GM10266 (cell line): ENCODE results near the gene ACOD1.

Source experiments
- DNase-seq: peaks from one replicate; pipeline ENCODE4 v3.0.0; 2012; ENCODE audit errors: extremely low spot score
- TF ChIP-seq, protein P1 (sequence below): IDR thresholded peaks from 2 replicates; pipeline ENCODE4 v1.5.1; 2012; ENCODE audit warnings: mild to moderate bottlenecking, low read depth; ENCODE audit not compliant: control insufficient read depth, insufficient read depth; ENCODE audit errors: missing control alignments

ACOD1 gene

DNA sequence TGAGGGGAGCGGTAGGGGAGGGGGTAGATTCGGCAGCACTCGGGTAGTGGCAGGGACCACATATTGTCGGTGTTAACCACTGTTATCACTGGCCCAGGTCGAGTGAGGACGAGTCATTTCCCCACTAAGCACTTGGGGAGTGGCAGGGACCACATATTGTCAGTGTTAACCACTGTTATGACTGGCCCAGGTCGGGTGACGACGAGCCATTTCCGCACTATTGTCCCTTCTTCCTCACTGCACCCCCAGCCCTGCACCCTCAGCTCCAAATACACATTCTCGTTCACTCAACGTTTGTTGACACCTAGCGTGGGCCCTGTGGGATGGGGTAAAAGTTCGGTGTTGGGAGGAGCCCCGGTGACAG is 43.1 kb downstream of the ACOD1 start:
- peak; percentile 77 for DNase-seq
- TF ChIP-seq, protein P1, sequence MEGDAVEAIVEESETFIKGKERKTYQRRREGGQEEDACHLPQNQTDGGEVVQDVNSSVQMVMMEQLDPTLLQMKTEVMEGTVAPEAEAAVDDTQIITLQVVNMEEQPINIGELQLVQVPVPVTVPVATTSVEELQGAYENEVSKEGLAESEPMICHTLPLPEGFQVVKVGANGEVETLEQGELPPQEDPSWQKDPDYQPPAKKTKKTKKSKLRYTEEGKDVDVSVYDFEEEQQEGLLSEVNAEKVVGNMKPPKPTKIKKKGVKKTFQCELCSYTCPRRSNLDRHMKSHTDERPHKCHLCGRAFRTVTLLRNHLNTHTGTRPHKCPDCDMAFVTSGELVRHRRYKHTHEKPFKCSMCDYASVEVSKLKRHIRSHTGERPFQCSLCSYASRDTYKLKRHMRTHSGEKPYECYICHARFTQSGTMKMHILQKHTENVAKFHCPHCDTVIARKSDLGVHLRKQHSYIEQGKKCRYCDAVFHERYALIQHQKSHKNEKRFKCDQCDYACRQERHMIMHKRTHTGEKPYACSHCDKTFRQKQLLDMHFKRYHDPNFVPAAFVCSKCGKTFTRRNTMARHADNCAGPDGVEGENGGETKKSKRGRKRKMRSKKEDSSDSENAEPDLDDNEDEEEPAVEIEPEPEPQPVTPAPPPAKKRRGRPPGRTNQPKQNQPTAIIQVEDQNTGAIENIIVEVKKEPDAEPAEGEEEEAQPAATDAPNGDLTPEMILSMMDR = no peak

DNA sequence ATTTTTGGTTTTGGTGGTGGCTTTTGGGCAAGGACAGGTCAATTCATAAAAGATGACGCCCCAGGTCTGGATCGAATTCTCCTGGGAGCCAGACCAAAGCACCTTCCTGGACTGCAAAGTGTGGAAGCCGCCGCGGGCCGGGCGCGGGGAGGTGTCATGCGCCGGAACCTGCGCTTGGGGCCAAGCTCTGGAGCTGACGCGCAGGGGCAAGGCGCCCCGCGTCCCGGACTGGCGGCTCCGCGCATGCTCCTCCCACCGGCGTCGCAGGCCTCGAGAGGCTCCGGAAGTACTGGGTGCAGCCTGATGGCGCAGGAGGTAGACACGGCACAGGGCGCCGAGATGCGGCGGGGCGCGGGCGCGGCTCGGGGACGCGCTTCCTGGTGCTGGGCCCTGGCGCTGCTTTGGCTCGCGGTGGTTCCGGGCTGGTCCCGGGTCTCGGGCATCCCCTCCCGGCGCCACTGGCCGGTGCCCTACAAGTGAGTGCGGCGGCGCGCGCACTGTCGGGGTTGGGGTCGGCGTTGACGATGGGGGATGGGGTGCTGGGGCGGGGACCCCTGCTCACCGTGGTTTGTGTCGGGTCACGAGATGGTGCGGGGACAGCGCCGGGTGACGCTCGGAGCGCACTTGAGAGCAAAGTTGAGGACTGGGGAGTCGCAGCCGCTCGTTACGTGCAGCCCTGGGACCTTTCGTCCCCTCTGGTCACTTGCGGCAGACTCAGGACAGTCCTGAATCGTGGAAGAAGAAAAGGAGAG is 43.7 kb downstream of the ACOD1 start, which contains the start of gene CLN5:
Gene CLN5, plus strand, starts transcription at position 286 of the 752 bp plus-strand sequence. Its CDS starts 18 bp downstream, at position 304.
- peak; percentile 95 for DNase-seq

DNA sequence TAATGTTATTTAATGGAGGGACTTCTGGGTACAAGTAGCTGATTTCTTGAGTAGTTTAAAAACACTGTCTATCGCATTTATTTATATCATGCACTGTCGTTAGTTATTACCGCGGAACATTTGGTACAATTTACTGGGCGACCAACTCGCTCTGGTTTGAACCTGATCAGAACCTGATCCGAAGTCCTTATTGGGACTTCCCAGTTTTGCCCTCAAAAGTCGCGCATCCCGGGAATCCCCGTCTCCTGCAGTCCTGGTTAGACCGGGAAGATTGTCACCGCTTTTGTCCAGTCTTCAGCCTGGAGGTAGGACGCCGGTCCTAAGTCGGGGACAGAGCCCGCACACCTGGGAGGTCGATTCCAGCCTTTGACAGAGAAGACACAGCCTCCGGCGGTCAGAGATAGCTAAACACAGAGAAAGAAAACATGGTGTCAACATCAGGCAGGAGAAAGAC is 44.3 kb downstream of the ACOD1 start:
- TF ChIP-seq, protein P1 = no peak
- peak; percentile 29 for DNase-seq

More for the DNA sequence above, 43.7 kb downstream of the ACOD1 start, which contains the start of gene CLN5:
- TF ChIP-seq, protein P1 = no peak

DNA sequence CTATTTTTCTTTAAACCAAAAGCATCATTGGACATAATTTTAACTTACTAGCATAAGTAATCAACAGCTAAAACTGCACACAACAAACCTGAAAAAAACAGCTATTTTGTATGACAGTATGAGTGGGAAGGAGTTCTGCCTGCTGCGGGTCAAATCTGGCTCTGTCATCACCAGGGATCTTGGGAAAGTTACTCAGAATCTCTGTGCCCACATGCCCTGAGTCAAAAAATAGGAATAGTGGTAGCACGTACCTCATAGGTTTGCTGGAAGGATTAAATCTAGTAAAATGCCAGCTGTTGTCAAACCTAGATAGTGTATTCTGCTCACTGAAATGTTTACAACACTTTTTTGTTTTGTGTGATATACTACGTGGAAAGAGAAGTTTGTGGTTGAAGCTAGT is 44.7 kb downstream of the ACOD1 start:
- no peak for DNase-seq
- TF ChIP-seq, protein P1 = no peak

DNA sequence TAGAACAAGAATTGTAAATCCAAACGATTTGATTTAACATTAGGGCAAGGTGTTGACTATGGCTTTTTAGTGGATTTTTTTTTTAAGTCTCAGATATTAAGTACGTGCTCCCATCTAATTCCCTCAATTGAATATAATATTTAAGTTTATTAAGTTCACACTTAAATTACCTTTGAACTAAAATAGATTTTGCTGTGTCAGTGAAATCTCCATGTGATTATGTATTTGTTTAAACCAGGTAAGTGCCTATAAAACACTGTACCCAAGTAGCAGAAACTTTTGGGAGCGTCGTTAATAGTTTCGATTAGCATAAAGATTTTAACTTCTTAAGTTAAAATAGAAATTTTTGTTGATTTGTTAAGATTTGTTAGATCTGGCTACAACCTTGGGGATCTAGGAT is 45.2 kb downstream of the ACOD1 start:
- DNase-seq = no peak
- TF ChIP-seq, protein P1 = no peak

DNA sequence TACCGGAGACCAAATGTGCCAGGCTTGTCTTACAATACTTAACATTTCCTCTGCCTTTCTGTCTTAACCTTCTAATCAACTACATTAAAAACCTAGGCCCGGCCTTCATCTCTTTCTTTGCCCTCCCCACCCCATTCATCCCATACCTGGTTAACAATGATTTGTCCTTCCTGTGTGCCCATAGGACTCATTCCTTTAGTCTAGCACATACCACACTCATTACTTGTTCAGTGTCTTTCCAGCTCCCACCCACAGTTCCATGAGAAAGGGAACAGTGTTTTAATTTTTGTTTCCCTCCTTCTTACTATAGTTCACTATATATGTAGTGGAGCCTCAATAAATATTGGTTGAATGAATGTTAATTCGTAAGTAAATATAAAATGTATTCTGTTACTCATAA is 46.0 kb downstream of the ACOD1 start:
- DNase-seq = no peak
- TF ChIP-seq, protein P1 = no peak

DNA sequence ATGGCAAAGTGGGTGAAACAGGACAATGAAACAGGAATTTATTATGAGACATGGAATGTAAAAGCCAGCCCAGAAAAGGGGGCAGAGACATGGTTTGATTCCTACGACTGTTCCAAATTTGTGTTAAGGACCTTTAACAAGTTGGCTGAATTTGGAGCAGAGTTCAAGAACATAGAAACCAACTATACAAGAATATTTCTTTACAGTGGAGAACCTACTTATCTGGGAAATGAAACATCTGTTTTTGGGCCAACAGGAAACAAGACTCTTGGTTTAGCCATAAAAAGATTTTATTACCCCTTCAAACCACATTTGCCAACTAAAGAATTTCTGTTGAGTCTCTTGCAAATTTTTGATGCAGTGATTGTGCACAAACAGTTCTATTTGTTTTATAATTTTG is 52.2 kb downstream of the ACOD1 start:
- TF ChIP-seq, protein P1 = no peak
- DNase-seq = no peak
